ENCODE data around the gene DMBT1.

The DMBT1 gene

DNA sequence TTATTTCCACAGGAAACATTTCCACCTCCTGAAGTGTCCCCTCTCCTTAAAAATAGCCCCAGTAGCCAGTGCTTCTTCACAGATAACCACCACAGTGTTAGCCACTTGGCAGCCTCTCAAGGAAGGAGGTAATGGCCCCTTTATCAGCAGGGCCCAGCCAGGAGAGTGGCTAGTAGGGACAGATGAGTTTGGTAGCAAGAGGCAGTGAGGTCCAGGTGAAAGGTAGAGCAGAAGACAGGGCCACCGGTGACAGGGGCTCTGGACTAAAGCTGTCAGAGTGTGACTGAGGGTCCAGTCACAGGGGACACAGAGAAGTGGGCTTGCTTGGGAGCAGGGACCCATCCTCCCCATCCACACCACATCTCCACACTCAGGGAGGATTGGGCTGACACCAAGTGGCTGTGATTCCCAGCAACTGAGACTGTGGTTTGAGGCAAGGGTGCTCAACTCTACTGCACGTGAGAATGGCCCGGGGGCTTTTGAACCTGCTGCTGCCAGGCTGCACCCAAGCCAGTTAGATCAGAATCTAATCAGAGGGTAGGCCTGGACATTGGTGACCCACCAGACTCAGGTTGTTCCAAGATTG is 86.9 kb downstream of the DMBT1 start:
- no peak for DNase-seq (ENCODE audit: low spot score)

GRCh38 chr10:122648599-122649428 is 88.3 kb downstream of the DMBT1 start:
- peak; percentile 3 for DNase-seq (ENCODE audit: low spot score)

DNA sequence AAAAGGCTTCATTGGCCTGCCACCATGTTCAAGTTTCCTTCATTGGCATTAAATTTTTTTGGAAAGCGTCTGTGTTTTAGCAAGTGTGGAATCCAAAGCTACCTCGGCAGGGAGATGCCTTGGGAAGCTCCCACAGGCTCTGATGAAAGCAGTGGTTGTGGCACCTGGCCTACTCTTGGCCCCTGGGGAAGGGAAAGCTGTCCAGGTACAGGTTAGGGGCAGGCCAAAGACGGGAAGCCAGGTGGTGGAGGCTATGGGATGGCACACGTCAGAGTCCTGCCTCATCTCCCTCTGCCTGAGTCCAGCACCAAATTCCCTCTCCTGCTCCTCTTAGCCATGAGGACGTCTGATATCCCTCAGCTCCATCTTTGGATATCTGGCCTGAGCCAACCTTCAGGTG is 89.3 kb downstream of the DMBT1 start:
- DNase-seq (ENCODE audit: low spot score) = no peak

DNA sequence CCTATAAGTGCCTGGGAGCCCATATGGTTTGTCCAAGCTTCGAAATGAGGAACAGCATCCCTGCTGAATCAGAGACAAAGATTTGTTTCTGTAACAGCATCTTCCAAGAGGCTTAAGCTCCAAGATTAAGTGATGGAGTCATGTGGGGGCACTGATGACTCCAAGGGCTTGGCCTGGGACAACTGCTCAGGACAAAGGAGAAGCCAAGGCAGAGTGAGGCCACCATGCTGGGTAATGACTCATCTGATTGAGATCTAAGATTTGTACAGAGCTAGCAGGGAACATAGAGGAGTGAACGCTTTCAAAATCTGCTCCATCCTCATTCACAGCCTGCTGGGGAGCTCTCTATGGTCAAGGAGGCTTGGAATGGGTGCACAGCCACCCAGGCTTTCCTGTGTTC is 89.8 kb downstream of the DMBT1 start:
- no peak for DNase-seq (ENCODE audit: low spot score)

DNA sequence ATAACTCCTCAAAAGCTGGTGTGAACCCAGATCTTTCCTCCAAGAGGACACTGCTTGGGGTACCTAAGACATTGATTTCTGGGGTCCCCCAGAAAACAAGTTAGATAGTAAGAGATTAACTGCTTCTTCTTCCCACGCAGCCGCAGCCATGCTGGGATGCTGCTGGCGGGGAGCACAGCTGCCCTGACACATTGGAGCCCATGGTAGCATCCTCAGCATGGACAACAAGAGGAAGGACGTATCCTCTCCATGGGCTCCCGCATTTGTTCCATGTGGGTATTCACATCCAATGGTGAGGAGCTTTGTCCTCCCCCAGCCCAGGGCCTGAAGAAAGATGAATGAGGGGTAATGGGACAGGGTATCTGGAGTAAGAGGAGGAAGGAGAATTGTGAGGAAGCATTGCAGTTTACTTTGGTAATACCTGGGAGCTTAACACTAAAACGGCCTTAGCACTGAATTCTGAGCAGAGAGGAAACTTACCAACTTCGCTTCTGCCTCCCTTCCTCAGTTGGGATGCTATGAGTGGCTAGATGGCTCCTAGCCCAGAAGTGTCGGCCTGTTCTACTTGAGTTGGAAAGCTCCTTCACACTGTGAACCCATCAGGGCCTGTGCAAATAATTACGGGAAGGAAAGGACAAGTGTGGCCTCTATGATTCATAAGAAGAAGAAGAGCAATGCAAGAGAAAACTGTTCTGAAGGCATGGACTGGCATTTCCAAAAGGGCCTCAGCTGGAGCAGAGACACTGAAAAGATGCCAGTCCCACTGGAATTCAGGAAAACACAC is 95.2 kb downstream of the DMBT1 start:
- no peak for DNase-seq (ENCODE audit: low spot score)

DNA sequence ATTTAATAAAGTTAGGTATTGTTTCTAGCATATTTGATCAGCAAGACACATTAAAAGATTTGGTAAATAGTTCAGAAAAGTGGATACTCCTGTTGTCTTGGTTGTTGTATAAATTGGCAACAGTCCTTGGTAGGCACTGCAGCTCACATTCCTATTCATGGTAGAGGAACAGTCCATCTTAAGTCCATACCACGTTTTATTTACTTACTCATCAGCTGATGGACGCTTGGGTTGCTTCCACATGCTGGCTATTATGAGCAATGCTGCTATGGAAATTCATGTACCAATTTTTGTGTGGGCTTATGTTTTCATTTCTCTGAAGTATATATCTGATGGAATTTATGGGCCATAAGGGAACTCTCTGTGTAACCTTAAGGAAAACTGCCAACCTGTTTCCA is 95.8 kb downstream of the DMBT1 start:
- DNase-seq (ENCODE audit: low spot score) = no peak

DNA sequence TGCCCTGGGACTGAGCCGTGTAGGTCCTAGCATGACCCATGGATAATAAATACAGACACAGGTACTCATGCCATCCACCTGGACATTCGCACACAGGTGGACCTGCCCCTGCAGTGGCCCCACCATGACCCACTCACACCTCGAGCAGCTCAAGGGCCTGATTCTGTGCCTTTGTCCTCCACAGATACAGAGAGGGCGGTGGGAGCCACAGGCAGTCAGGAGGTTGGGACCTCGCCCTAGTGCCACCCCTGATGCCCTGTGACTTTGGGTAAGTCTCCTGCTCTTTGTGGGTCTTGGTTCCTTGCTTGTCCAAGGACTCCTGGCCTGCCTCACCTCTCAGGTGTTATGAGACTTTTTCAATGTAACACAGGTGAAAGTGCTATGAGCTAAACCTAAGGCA is 96.2 kb downstream of the DMBT1 start:
- no peak for DNase-seq (ENCODE audit: low spot score)

DNA sequence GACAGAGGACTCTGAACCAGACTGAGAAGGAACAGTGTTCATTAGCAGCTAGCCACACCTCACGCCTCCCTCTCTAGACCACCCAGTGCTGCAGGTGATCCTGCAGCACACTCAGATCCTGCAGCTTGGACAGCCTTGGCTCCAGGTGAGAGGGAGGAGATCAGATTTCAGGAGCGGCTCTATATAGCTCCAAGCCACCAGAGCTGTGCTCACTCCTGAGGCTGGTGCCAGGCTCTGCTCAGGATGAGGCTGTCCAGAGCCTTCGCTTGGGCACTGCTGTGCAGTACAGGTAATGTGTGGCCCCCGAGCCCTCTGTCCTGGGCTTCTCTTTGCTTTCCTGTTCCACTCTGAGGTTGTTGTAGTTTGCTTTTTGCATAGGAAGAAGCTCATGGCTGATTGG is 96.7 kb downstream of the DMBT1 start:
- no peak for DNase-seq (ENCODE audit: low spot score)

DNA sequence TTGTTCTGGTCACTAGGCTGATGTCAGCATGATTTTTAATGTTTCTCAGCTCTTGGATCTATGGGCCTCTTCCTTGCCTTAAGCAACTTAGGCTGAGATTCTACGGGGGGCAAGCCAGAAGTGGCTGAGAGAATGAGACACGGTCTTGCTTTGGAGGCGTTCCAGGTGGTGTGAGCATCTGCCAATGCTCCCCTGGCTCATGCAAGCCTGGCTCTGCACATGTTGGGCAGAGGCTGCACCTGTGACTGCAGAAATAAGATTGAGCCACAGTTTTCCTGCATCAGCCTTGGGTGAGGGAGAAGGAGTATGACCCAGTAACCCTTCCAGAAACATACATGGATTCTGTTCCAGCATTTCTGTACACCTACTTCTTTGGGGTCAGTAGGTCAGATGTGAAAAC is 97.2 kb downstream of the DMBT1 start:
- no peak for DNase-seq (ENCODE audit: low spot score)

- DNase-seq (ENCODE audit: low spot score) = no peak
Measured at GRCh38 chr10:122658356-122659049, 97.9 kb downstream of the DMBT1 start.

- no peak for DNase-seq (ENCODE audit: low spot score)
Measured at GRCh38 chr10:122659126-122659525, 98.6 kb downstream of the DMBT1 start.

DNA sequence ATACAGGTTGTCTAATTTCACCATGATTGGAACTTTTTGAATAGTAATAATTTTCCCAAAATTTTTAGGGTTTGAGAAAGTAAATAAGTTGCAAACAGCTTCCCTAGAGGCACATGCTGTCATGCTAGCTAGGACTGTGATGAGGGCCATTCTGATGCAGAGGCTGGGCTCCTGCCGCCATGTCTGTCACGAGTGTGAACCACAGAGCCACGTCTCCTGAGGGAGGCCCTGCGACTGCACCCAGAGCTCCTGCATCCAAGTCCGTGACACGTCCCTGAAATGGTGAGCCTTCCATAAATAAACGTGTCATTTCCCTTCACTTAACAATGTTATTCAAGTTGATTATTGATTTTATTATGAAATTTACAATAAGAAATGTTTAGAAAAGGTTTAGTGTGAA is 99.1 kb downstream of the DMBT1 start:
- DNase-seq (ENCODE audit: low spot score) = no peak

DNA sequence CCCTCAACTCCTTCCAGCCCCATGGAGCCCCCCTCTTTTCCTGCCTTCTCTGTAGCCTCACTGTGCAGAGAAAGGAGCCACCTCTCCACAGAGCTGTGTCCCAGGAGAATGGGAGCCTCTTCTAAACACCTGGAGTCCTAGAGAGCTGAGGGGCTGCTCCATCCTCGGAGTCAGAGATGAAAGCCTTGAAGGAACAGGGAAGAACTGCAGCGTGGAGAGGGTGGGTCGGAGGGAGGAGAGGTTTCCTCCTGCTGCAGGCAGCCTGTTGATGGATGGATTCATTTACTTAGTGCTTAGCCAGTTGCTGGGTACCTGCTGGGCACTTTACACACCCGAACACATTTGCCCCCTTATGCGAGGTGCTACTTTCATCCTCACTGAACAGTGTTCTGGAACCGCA is 100.1 kb downstream of the DMBT1 start:
- DNase-seq (ENCODE audit: low spot score) = no peak

GRCh38 chr10:122662231-122662630 is 101.7 kb downstream of the DMBT1 start:
- no peak for DNase-seq (ENCODE audit: low spot score)

- DNase-seq (ENCODE audit: low spot score) = no peak
Measured at GRCh38 chr10:122663516-122664130, 103.1 kb downstream of the DMBT1 start.

DNA sequence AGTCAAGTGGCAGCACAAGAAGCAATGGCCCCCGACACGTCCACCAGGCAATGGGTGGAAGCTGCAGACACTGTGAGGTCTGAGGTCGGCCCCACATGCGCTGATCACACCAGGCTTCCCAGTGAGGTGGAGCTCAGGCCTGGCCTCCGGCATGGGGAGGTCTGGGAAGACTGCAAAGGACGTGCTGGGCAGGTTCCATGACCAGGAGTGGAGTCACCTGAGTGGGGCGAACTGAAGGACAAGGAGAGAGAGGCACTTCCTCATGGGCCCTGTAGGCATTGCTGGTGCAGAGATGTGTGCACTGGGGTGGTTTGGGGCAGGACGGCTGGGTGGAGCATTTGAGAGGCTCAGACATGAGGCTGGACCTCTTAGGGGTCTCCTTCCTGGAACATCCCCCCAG is 103.9 kb downstream of the DMBT1 start:
- DNase-seq (ENCODE audit: low spot score) = no peak

- no peak for DNase-seq (ENCODE audit: low spot score)
Measured at GRCh38 chr10:122665329-122665860, 104.8 kb downstream of the DMBT1 start.

GRCh38 chr10:122665946-122666345 is 105.4 kb downstream of the DMBT1 start:
- no peak for DNase-seq (ENCODE audit: low spot score)

GRCh38 chr10:122669045-122669444 is 108.5 kb downstream of the DMBT1 start:
- no peak for DNase-seq (ENCODE audit: low spot score)

DNA sequence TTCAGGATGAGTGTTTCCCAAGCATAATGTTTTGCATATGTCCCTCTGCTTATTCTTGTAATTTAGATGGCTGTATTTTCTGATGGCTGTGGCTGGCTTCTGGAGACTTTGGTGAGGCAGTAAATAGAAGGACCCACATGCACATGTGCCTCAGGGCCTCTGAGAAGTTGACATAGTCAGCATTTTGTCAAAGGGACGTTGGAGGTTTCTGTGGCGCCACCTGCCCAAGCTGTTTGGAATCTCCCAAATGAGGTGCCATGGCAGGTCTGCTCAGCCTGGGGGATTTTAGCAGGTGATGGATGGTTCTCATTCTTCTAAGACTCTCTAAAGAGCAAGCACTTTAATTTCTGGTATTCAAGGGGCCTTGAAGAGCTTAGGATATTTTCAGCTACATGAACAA is 109.3 kb downstream of the DMBT1 start:
- no peak for DNase-seq (ENCODE audit: low spot score)

- no peak for DNase-seq (ENCODE audit: low spot score)
Measured at GRCh38 chr10:122671355-122671754, 110.8 kb downstream of the DMBT1 start.

DNA sequence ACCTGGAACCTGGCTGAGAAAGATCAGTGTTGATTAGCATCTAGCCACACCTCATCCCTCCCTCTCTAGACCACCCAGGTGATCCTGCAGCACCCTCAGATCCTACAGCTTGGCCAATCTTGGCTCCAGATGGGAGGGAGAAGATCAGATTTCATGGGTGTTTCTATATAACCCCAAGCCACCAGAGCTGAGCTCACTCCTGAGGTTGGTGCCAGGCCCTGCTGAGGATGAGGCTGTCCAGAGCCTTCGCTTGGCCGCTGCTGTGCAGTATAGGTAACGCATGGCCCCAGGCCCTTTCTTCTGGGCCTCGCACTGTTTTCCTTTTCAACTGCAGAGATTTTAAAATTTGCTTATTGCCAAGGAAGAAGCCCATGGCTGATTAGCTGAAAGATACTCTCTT is 112.1 kb downstream of the DMBT1 start:
- no peak for DNase-seq (ENCODE audit: low spot score)
